HG02623 (cell line): ENCODE data around the gene MUC13.

Experiments used
- ATAC-seq: cut with Tn5 transposase; IDR thresholded peaks from one replicate; pipeline ENCODE4 v1.9.1; 2021; ENCODE audit warnings: moderate library complexity; ENCODE audit not compliant: unreplicated experiment

The MUC13 gene

DNA sequence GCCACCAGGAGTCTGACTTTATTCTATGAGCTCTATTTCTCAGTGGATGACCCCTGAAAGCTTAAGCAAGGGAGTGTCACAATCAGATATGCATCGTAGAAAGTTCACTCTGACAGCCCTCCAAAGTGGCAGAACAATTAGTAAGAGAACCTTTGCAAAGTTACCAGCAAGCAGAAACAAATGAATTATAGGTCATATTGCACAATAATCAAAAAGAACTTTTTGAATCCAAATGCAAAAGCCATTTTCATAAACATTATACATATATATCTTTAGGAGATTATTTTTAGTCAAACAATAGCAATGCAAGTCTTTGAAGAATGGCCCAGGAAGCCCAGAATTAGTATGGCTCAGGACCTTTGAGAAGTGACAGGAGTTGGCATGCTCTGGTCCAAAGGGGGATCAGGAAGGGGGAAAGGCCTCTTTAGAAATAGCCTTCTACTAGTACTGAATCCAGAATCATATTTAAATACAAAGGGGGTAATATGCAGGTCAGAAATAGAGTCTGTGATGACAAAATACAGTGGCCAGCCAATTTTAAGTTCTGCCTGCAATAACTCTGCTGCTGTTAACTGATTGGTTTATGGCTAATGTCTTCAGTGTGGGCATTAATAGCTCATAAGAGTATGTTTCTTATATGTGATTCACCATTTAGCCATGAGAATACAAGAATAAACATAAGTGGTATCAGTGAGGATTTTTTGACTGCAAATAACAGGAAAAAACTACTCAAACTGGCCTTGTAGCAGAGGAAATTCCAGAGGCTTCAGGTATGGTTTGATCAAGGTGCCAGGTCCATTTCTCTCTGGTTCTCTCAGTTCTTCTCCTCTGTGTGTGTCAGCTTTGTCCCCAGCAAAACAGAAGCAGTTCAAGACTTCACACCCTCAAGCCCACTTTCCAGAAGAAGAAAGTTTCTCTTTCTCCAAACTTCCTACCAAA lies 30.4 kb downstream of the MUC13 start:
- no peak for ATAC-seq

DNA sequence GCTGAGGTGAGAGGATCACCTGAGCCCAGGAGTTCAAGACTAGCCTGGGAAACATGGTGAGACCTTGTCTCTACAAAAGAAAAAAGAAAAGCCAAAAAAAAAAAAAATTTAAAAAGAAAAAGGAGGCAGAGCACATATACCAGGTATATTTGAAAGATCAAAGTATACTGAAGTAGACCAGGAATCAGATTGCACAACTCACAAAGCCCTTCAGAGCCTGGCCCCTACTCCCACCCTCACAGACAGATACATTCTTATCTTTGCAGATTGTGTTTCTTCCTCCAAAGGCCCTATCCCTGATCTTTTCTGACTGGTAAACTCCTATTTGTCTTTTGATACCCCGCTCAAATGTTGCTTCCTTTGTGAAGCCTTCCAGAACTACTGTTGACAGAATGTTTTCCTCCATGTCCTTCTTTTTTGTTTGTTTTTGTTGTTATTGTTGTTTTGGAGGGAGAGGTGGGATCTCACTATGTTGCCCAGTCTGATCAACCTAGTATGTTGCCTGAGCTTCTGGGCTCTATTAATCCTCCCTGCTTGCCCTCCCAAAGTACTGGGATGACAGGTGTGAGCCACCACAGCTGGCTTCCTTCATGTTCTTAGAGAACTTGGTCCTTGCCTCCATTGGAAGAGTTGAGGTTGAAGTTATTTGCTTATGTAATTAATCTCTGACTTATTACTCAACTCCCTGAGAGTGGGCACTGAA lies 37.6 kb downstream of the MUC13 start:
- ATAC-seq: no peak

DNA sequence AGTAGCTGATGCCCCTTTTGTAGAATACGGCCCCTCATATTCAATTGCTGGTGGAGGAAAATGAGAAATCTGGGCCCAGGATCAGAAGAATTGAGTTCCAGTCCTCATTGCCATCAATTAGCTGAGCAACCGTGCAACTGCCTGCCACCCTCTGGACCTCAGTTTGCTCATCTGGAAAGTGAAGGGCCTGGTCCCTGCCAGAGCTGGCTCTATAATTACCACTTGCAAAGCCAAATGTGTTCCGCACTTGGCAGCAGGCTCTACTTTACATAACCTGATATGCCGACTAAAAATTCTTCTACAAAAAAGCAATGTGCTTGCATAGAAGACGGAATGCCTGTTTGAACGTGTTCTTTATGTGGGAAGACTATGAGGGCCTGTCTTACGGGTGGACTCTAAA lies 38.8 kb downstream of the MUC13 start:
- no peak for ATAC-seq

DNA sequence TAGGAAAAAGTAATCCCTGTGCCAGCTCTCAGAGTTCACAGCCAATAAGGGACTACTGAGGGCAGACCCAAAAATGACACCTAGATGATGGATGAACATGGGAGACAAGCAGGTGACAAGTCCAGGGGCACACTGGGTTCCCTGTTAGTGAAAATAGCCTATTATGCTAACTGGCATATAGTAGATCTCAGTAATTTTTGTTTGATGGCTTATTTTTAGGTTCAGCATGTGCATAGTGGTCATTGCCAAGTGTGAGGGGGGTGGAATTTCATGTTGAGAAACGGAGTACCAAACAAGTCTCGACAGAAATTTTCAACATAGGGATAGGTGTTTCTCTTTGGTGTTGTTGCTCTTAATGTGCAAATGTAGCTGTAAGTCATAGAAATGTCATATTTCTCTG lies 41.0 kb downstream of the MUC13 start:
- ATAC-seq: no peak

GRCh38 chr3:124890573-124891190 lies 43.9 kb downstream of the MUC13 start:
- ATAC-seq: no peak

DNA sequence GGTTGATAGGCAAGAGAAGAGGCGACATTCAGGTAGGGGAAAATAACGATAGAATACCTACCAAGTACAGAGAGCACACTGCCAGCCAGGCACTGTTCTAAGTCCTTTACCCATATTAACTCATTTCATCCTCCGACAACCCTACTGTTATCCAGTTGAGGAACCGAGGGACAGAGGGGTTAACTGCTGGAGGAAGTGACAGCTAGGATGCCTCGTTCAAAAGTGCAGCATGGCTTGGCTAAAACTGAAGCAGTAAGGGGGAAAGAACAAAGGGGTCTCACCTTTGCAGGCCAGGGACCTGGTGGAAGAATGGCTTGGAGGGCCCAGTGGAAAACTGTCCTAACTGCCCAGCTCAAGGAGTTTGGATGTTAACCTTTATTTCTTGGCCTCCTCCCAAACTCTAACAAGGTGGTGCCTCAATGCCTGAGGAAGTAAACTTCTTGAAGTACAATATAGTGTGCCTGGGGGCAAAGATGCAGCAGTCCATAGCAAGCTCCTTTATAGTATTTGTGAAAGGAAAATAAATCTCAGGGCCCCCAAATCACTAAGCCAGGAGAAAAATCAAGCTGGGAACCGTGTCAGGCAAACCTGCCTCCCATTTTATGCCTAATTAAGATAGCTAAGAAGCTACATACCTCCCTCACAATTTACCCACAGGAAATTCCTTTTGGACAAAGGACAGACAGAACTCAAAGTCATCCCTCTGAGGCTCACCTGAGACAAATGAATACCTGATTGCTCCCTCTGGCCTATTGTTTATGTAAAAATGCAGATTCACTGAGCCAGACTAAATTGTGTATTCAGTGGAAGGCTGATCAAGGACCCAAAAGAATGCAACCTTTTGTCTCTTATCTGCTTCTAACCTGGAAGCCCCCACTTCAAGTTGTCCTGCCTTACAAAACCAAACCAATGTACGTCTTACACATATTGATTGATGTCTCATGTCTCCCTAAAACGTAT lies 45.8 kb downstream of the MUC13 start:
- no peak for ATAC-seq

- no peak for ATAC-seq
Observed at GRCh38 chr3:124887932-124888298, 46.6 kb downstream of the MUC13 start.

DNA sequence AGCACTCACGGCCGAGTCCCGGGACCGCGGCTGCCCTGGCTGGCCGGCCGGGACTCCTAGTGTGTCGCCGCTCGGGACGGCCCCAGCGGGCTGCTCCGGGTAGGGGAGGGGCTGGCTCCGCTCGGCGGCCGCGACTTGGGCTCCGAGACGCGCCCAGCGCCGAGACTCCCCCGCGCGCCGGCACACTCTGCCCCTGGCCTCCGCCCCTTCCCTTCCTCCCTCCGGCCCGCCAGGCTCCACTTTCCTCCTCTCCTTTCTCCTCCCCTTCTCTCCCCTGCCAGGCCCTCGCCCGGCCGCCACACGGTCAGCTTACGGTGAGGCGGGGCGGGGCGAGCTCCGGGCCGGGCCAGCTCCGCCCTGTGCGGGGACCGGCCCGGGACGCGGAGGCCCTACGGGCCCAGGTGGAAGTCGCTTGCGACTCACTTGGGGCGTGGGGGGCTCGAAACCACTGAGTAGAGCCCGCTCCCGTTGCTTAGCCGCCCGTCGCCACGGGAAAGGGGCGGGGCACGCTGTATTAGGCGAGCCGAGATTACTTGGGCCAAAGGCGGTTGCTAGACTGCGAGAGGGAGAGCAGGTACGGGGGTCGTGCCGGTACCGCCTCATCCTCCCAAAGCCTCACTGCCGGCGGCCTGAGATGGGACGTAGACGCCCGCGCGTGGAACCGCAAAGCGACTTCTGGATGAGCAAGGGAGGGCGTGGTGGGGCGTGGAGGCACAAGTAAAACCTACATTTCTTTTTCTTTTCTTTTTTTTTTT lies 47.2 kb downstream of the MUC13 start, which contains the start of gene ITGB5:
ITGB5 (minus strand) TSS at position 189 of the 755 bp plus-strand sequence. CDS start 365 bp downstream, outside the sequence.
- peak; percentile 40 for ATAC-seq

DNA sequence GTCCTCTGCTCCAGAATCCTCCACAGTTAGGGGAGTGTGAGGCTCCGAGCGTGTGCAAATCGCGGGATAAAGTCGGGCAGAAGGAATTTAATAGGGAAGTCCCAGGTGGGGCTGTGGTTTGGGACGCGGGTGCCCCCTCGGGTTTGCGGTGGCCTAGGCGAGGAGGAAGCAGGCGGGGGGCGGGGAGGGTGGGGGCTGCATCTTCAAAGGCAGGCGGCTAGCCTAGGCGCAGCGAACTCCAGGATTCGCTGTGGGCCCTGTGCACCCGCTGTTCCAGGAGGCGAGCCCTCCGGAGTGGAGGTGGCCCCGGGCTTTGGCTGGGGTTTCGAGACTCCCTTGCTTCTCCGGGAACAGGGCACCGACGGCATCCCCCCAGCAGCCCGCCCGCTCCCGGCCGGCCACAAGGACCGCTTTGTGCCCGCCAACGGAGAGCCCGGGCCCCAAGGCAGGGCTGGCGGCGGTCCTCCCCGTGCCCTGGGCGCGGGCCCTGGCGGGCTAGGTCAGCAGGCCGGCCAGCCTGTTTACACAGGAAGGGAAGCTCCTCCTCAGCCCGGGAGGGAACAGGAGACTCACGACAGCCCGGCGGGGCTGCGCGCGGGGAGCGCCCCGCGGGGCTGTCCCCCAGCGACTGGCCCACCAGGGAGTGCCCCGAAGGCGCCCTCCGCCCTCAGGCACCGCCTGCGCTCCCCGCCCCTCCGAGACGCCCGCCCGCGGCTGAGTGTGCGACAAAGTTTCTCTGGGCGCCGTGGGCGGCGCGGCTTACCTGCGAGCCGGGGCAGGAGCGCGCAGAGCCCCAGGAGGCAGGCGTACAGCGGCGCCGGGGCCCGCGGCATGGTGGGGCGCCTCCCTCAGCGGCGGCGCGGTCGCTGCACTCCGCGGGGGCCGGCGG lies 48.1 kb downstream of the MUC13 start:
- ATAC-seq: peak; percentile 37

DNA sequence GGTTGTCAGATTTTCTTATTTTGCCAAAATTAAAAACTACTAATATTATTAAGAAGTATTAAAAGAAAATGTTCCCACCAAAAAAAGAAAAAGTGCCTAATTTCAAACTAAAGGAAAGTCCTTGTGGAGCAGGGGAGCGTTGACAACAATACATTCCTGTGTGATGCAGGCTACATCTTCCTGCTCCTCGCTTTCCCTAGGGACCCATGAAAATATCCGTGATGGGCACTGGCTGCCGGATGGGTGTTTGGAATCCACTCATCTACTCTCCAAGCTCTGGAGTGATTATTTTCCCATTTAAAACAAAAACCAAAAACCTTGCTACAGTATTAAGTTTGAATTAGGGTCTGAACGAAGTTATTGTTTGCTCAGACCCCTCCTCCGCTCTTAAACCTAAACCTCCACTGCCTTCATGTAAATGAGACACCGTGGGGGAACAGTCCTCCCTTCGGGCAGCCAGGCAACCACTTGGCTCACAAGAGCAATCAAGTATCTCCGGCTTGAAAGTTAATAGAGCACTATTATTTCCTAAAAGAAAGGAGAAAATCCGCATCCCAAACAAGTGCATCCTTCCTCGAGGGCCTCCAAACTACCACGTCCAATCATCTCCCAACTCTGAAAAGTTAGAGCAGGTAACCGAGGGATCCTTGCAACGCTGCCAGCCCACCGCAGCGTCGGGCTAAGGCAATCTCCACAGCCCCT lies 48.9 kb downstream of the MUC13 start:
- no peak for ATAC-seq

DNA sequence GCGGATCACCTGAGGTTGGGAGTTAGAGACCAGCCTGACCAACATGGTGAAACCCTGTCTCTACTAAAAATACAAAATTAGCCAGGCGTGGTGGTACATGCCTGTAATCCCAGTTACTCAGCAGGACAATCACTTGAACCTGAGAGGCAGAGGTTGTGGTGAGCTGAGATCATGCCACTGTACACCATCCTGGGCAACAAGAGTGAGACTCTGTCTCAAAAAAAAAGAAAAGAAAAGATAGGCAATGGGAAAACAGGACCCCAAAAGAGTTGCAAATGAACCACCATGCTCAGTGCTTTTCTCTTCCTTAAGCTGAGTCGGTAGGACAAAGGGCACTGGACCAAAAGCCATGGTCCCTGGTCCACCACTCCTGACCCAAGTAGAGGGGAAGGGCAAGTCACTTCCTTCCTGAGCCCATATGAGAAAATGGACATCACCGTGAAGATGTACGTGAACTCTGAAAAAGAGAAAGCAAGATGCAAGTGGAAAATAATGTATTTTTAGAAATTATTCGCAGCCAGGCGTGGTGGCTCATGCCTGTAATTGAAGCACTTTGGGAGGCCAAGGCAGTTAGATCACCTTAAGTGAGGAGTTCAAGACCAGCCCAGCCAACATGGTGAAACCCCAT lies 50.0 kb downstream of the MUC13 start:
- no peak for ATAC-seq

GRCh38 chr3:124883766-124884473 lies 50.6 kb downstream of the MUC13 start:
- no peak for ATAC-seq

GRCh38 chr3:124882816-124883747 lies 51.5 kb downstream of the MUC13 start:
- ATAC-seq: no peak

- no peak for ATAC-seq
Observed at GRCh38 chr3:124881976-124882697, 52.4 kb downstream of the MUC13 start.

GRCh38 chr3:124879337-124879680 lies 55.2 kb downstream of the MUC13 start:
- ATAC-seq: no peak
